H1 (cell line): Measurements from ENCODE around the gene SECTM1. TPM values are rescaled to one million over a fixed set of nuclear protein-coding genes. Genes with fewer than 3 reads are reported as not detected.

Source experiments
- CTCF ChIA-PET: fragments of 300-600 bp; sonication (Branson Sonifier 250); formaldehyde crosslinking; loops from one replicate; lab custom pipeline; 2021; ENCODE audit not compliant: partially characterized antibody; lab: Charles Lee
- POLR2A ChIA-PET: fragments of 300-600 bp; sonication (Branson Sonifier 250); formaldehyde crosslinking; loops from one replicate; lab custom pipeline; 2021; ENCODE audit warnings: inconsistent platforms; ENCODE audit not compliant: partially characterized antibody; lab: Charles Lee
- DNase-seq, 2 experiments: peaks; one replicate each; pipeline versions ENCODE4 v3.0.0 to v3.0.0-alpha.2; 2010 to 2022; ENCODE audit warnings: low spot score in 2 of 2, low read depth in 1 of 2, mixed read lengths in 1 of 2
- FAIRE-seq: peaks from 2 replicates; lab custom pipeline; 2011; peaks lifted over from hg19 to GRCh38; lab: Jason Lieb, UNC
- H2AFZ ChIP-seq: 2 replicates; pipeline ENCODE4 v1.8.1; 2012; ENCODE audit warnings: low read length, inconsistent platforms
- H2AK5ac ChIP-seq: 2 replicates; pipeline ENCODE4 v1.6.1; 2013; ENCODE audit warnings: low read depth, low read length
- H2BK120ac ChIP-seq: replicated peaks from 2 replicates; pipeline ENCODE3; 2013; ENCODE audit warnings: low read depth, low read length, inconsistent platforms
- H2BK12ac ChIP-seq: 2 replicates; pipeline ENCODE4 v1.6.1; 2013; ENCODE audit warnings: low read depth, low read length
- H2BK15ac ChIP-seq: 2 replicates; pipeline ENCODE4 v1.6.1; 2013; ENCODE audit warnings: low read length
- H2BK20ac ChIP-seq: 2 replicates; pipeline ENCODE4 v1.6.1; 2013; ENCODE audit warnings: low read length
- H2BK5ac ChIP-seq: 2 replicates; pipeline ENCODE4 v1.6.1; 2013; ENCODE audit warnings: low read depth, low read length
- H3K14ac ChIP-seq: 2 replicates; pipeline ENCODE4 v1.6.1; 2013; ENCODE audit warnings: inconsistent platforms; ENCODE audit not compliant: insufficient read length
- H3K18ac ChIP-seq: 2 replicates; pipeline ENCODE4 v1.6.1; 2013; ENCODE audit warnings: low read length; ENCODE audit errors: extremely low read depth
- H3K23ac ChIP-seq: 2 replicates; pipeline ENCODE4 v1.6.1; 2013; ENCODE audit warnings: inconsistent platforms; ENCODE audit not compliant: insufficient read length
- H3K23me2 ChIP-seq: 2 replicates; pipeline ENCODE4 v1.6.1; 2013; ENCODE audit warnings: low read depth, low read length
- H3K27ac ChIP-seq: 2 replicates; pipeline ENCODE4 v1.6.1; 2011; ENCODE audit warnings: low read depth, low read length, inconsistent platforms
- H3K27me3 ChIP-seq, 4 experiments: replicated peaks in 1 of 4; 1 replicate in 1 of 4; 2 replicates in 3 of 4; pipeline versions ENCODE4 v1.6.1 to v1.8.1; 2011 to 2013; ENCODE audit warnings: low read length in 3 of 4, mild to moderate bottlenecking in 3 of 4, inconsistent platforms in 2 of 4, mixed read lengths in 2 of 4, moderate library complexity in 1 of 4; ENCODE audit not compliant: control insufficient read depth in 3 of 4, insufficient read depth in 3 of 4; ENCODE audit errors: extremely low read depth in 1 of 4
- H3K36me3 ChIP-seq, 4 experiments: 2 replicates each; pipeline versions ENCODE4 v1.6.1 to v1.8.1; 2011 to 2013; ENCODE audit warnings: mild to moderate bottlenecking in 4 of 4, low read length in 3 of 4, moderate library complexity in 2 of 4, control low read depth in 1 of 4, inconsistent platforms in 1 of 4; ENCODE audit not compliant: insufficient read depth in 4 of 4, control insufficient read depth in 2 of 4
- H3K4ac ChIP-seq: replicated peaks from 2 replicates; pipeline ENCODE3; 2013; ENCODE audit warnings: low read length, low read depth, mixed read lengths, inconsistent platforms; ENCODE audit not compliant: insufficient read length
- H3K4me1 ChIP-seq, 4 experiments: replicated peaks in 1 of 4; 1 replicate in 1 of 4; 2 replicates in 3 of 4; pipeline versions ENCODE4 v1.6.1 to v1.8.1; 2011 to 2013; ENCODE audit warnings: low read length in 3 of 4, inconsistent platforms in 2 of 4, mixed read lengths in 1 of 4; ENCODE audit not compliant: insufficient read depth in 4 of 4, control insufficient read depth in 3 of 4
- H3K4me2 ChIP-seq, 2 experiments: 2 replicates each; pipeline versions ENCODE4 v1.6.1 to v1.8.1; 2011 to 2013; ENCODE audit warnings: low read depth in 2 of 2, low read length in 2 of 2, control low read depth in 1 of 2, inconsistent platforms in 1 of 2, mild to moderate bottlenecking in 1 of 2; ENCODE audit not compliant: insufficient read depth in 1 of 2
- H3K4me3 ChIP-seq, 4 experiments: fragments of 200-600, 300-600 bp in 1 of 4; sonication (generic), shearing (Covaris generic), sonication (Bioruptor Twin) in 1 of 4; 2 replicates each; pipeline versions ENCODE4 v1.5.1 to v1.8.1; 2011 to 2016; ENCODE audit warnings: low read length in 4 of 4, low read depth in 3 of 4, control low read depth in 2 of 4, inconsistent platforms in 2 of 4, mild to moderate bottlenecking in 2 of 4, mixed read lengths in 1 of 4, moderate library complexity in 1 of 4; ENCODE audit not compliant: insufficient read depth in 2 of 4; ENCODE audit errors: extremely low read depth in 1 of 4
- H3K56ac ChIP-seq: replicated peaks from 2 replicates; pipeline ENCODE3; 2013; ENCODE audit warnings: low read depth, mild to moderate bottlenecking, mixed read lengths, low read length, inconsistent platforms; ENCODE audit not compliant: insufficient read length
- H3K79me1 ChIP-seq: 2 replicates; pipeline ENCODE4 v1.6.1; 2013; ENCODE audit warnings: low read depth, low read length, control low read depth
- H3K79me2 ChIP-seq, 2 experiments: 2 replicates each; pipeline versions ENCODE4 v1.6.1 to v1.8.1; 2012 to 2013; ENCODE audit warnings: low read length in 2 of 2, mild to moderate bottlenecking in 2 of 2, inconsistent platforms in 1 of 2; ENCODE audit not compliant: insufficient read depth in 2 of 2, control insufficient read depth in 1 of 2
- H3K9ac ChIP-seq, 4 experiments: replicated peaks in 1 of 4; 1 replicate in 1 of 4; 2 replicates in 3 of 4; pipeline versions ENCODE4 v1.6.1 to v1.8.1; 2011 to 2013; ENCODE audit warnings: low read depth in 3 of 4, low read length in 3 of 4, control low read depth in 2 of 4, mild to moderate bottlenecking in 2 of 4, moderate library complexity in 2 of 4, inconsistent platforms in 1 of 4; ENCODE audit errors: extremely low read depth in 1 of 4
- H3K9me3 ChIP-seq, 2 experiments: 2 replicates each; pipeline versions ENCODE4 v1.6.1 to v1.8.1; 2012 to 2013; ENCODE audit warnings: mild to moderate bottlenecking in 2 of 2, moderate library complexity in 2 of 2, control low read depth in 1 of 2, inconsistent platforms in 1 of 2, low read depth in 1 of 2, low read length in 1 of 2, mixed read lengths in 1 of 2; ENCODE audit not compliant: insufficient read depth in 2 of 2
- H4K20me1 ChIP-seq, 2 experiments: replicated peaks in 1 of 2; 2 replicates each; pipeline versions ENCODE3 to v1.8.1; 2011 to 2013; ENCODE audit warnings: inconsistent platforms in 2 of 2, low read length in 2 of 2, mild to moderate bottlenecking in 1 of 2; ENCODE audit not compliant: insufficient read depth in 2 of 2, control insufficient read depth in 1 of 2
- H4K5ac ChIP-seq: 2 replicates; pipeline ENCODE4 v1.6.1; 2013; ENCODE audit warnings: low read length, low read depth, mixed read lengths, inconsistent platforms; ENCODE audit not compliant: insufficient read length
- H4K8ac ChIP-seq: 2 replicates; pipeline ENCODE4 v1.8.0; 2013; ENCODE audit warnings: mild to moderate bottlenecking, moderate library complexity, low read length, inconsistent platforms; ENCODE audit not compliant: insufficient read depth; ENCODE audit errors: extremely low read depth
- H4K91ac ChIP-seq: replicated peaks from 2 replicates; pipeline ENCODE3; 2013; ENCODE audit warnings: low read length, mixed read lengths, inconsistent platforms; ENCODE audit not compliant: insufficient read length
- EP300 ChIP-seq, 2 experiments: IDR thresholded peaks; 1 replicate in 1 of 2; 2 replicates in 1 of 2; pipeline ENCODE4 v1.6.1; 2011 to 2012; ENCODE audit warnings: low read depth in 2 of 2, low read length in 2 of 2, mild to moderate bottlenecking in 2 of 2, borderline replicate concordance in 1 of 2, inconsistent platforms in 1 of 2, moderate library complexity in 1 of 2
- POLR2AphosphoS5 ChIP-seq: IDR thresholded peaks from 2 replicates; pipeline ENCODE4 v1.6.1; 2011; ENCODE audit warnings: low read depth, low read length
- WGBS, 2 experiments: shearing (Covaris generic) in 1 of 2; methylation state at CpG; one replicate each; pipeline versions ENCODE4 v1.1.6 to v1.1.7; 2013 to 2015; ENCODE audit warnings: low lambda C conversion rate in 2 of 2, mixed read lengths in 2 of 2, inconsistent platforms in 1 of 2, low coverage in 1 of 2, missing lambda C conversion rate in 1 of 2; ENCODE audit not compliant: insufficient replicate concordance in 2 of 2, insufficient coverage in 1 of 2, insufficient read length in 1 of 2; ENCODE audit errors: extremely low coverage in 1 of 2, missing lambda C conversion rate in 1 of 2; 5-methylcytosine and 5-hydroxymethylcytosine counted together
- polyA plus RNA-seq, 7 experiments: library from polyadenylated mRNA; depleted of rRNA in 3 of 7; stranded (reverse) in 5 of 7; unstranded in 2 of 7; fragments of >200 nt in 5 of 7; fragments of 200-250 nt in 2 of 7; gene quantifications; 1 replicate in 5 of 7; 2 replicates in 1 of 7; 4 replicates in 1 of 7; pipeline versions ENCODE4 v1.2.1 to v1.2.3, GENCODE V29; 2011 to 2013; ENCODE audit warnings: missing spikeins in 2 of 7, mixed read lengths in 2 of 7
- total RNA-seq: library from RNA; stranded (reverse); fragmentation: NEBNext Ultra II Directional; extraction: Animal tissue kit (Norgen Biotek cat#: 25700); gene quantifications from 2 replicates; pipeline ENCODE4 v1.2.1, GENCODE V29; 2021

SECTM1 gene
- total and polyA plus RNA-seq, 2 of the 8 experiments (the other 6 are each of a cell fraction or from before 2014, with no cell fraction given), result 0.20 to 0.65 TPM

GRCh38 chr17:82271401-82271800, 62.2 kb downstream of the SECTM1 start:
- no peak overlapping the region for H2BK12ac ChIP-seq
- H3K4ac ChIP-seq, result no peak overlapping the region
- H4K5ac ChIP-seq, result no peak overlapping the region
- DNase-seq (no peak), FAIRE-seq (no peak)
- 0 out of 8 replicates have a peak overlapping the region, but pooled peaks of 1 of the 4 experiments have one; percentile 93 for H3K4me3 ChIP-seq
- H3K9ac ChIP-seq, result no peak overlapping the region
- peaks cover 41 to 47% of the 10 kb centered on the region in 2 experiments for H4K20me1 ChIP-seq
- H2AK5ac ChIP-seq, result no peak overlapping the region
- no peak overlapping the region for H3K18ac ChIP-seq
- H2AFZ ChIP-seq, result no peak overlapping the region
- H3K79me2 ChIP-seq, result peaks cover 52 to 62% of the 10 kb centered on the region in 2 experiments
- H3K23me2 ChIP-seq, result peaks cover 6% of the 10 kb centered on the region
- no peaks in the 10 kb centered on the region for H3K9me3 ChIP-seq
- no peak overlapping the region for H3K27ac ChIP-seq
- peaks cover 0 to 30% (median 7%) of the 10 kb centered on the region in 4 experiments; a peak in 6 of 7 replicates for H3K4me1 ChIP-seq
- H4K91ac ChIP-seq, result no peak overlapping the region
- no peak overlapping the region for H4K8ac ChIP-seq
- ChIA-PET POLR2A (interaction anchor here (0.6 to 6.4 kb wide), 6 partner anchors 12 to 1998 kb away, joined by 3 to 41 read pairs (median 4); no protein-coding TSS in a partner anchor), CTCF (interaction anchor here (1.1 to 1.2 kb wide), 2 partner anchors 15 to 153 kb away, joined by 3 read pairs; no protein-coding TSS in a partner anchor)
- no peak overlapping the region for H3K23ac ChIP-seq
- H2BK15ac ChIP-seq, result no peak overlapping the region
- H3K79me1 ChIP-seq, result peaks cover 26% of the 10 kb centered on the region
- no peak overlapping the region for H2BK5ac ChIP-seq
- no peak overlapping the region for H3K56ac ChIP-seq
- H3K4me2 ChIP-seq, result peak overlapping the region; percentile 15 to 71; a peak in 2 of 4 replicates
- H3K36me3 ChIP-seq, result peaks cover 3 to 24% (median 6%) of the 10 kb centered on the region in 4 experiments; a peak in 5 of 8 replicates
- 91% methylated on average over 6 of the region's 6 CpGs; no CpG with 5 or more reads in 1 of the 2 experiments for WGBS, 2 experiments
- H2BK120ac ChIP-seq, result no peak overlapping the region
- peaks cover 0 to 5% (median 5%) of the 10 kb centered on the region in 4 experiments; a peak in 3 of 7 replicates for H3K27me3 ChIP-seq
- H2BK20ac ChIP-seq, result no peak overlapping the region
- TF ChIP-seq EP300 (IDR thresholded peaks at IDR 0.05; ENCODE audit: borderline replicate concordance in 1 of 2, low read depth in 2 of 2, low read length in 2 of 2), result no peak
- 0 out of 2 replicates have a peak, but pooled peaks have one; percentile 10 for TF ChIP-seq POLR2AphosphoS5
- H3K14ac ChIP-seq, result no peak overlapping the region

Other genes with a start within 250 kb of the SECTM1 start
- gene FASN, start 235.5 kb downstream of the SECTM1 start, total RNA-seq, result 559 and 561 TPM in 2 replicates
- 143 and 206 TPM in 2 replicates for gene FASN, start 235.5 kb downstream of the SECTM1 start, polyA plus RNA-seq (2011; rRNA removed)
- 12.6 and 12.9 TPM in 2 replicates for gene CCDC57, start 120.9 kb downstream of the SECTM1 start, total RNA-seq
- 8.4 and 10.1 TPM in 2 replicates for gene CCDC57, start 120.9 kb downstream of the SECTM1 start, polyA plus RNA-seq (2011; rRNA removed)
- gene SLC16A3, start 104.7 kb downstream of the SECTM1 start, total RNA-seq, result 3.6 and 3.8 TPM in 2 replicates
- gene SLC16A3, start 104.7 kb downstream of the SECTM1 start, polyA plus RNA-seq (2011; rRNA removed), result 8.7 and 12.2 TPM in 2 replicates
- gene CSNK1D, start 60.1 kb downstream of the SECTM1 start, total RNA-seq, result 103 and 107 TPM in 2 replicates
- 73.5 and 114 TPM in 2 replicates for gene CSNK1D, start 60.1 kb downstream of the SECTM1 start, polyA plus RNA-seq (2011; rRNA removed)
- 0.86 and 1.3 TPM in 2 replicates for gene CD7, start 16.2 kb downstream of the SECTM1 start, total RNA-seq
- gene CD7, start 16.2 kb downstream of the SECTM1 start, polyA plus RNA-seq (2011; rRNA removed), result 0.83 and 1.8 TPM in 2 replicates
- gene TEX19, start 25.5 kb upstream of the SECTM1 start, total RNA-seq, result 0.38 and 0.54 TPM in 2 replicates
- gene TEX19, start 25.5 kb upstream of the SECTM1 start, polyA plus RNA-seq (2011; rRNA removed), result 0.46 and 0.80 TPM in 2 replicates
- 0.63 TPM in 1 of 2 replicates, not detected in the other for gene UTS2R, start 38.0 kb upstream of the SECTM1 start, total RNA-seq
- gene UTS2R, start 38.0 kb upstream of the SECTM1 start, polyA plus RNA-seq (2011; rRNA removed), result 0.27 and 0.49 TPM in 2 replicates
- 20.6 and 24.2 TPM in 2 replicates for gene HEXD, start 84.6 kb upstream of the SECTM1 start, total RNA-seq
- 21.8 and 33.7 TPM in 2 replicates for gene HEXD, start 84.6 kb upstream of the SECTM1 start, polyA plus RNA-seq (2011; rRNA removed)
- gene OGFOD3, start 84.8 kb upstream of the SECTM1 start, total RNA-seq, result 21.8 and 24.4 TPM in 2 replicates
- 21.1 and 27.9 TPM in 2 replicates for gene OGFOD3, start 84.8 kb upstream of the SECTM1 start, polyA plus RNA-seq (2011; rRNA removed)
- 66.7 and 74.6 TPM in 2 replicates for gene CYBC1, start 117.0 kb upstream of the SECTM1 start, total RNA-seq
- 81.4 and 116 TPM in 2 replicates for gene CYBC1, start 117.0 kb upstream of the SECTM1 start, polyA plus RNA-seq (2011; rRNA removed)
- gene NARF, start 125.0 kb upstream of the SECTM1 start, total RNA-seq, result 87.4 and 97.4 TPM in 2 replicates
- gene NARF, start 125.0 kb upstream of the SECTM1 start, polyA plus RNA-seq (2011; rRNA removed), result 131 and 161 TPM in 2 replicates
- 64.9 and 66.9 TPM in 2 replicates for gene FOXK2, start 186.0 kb upstream of the SECTM1 start, total RNA-seq
- 34.7 and 42.3 TPM in 2 replicates for gene FOXK2, start 186.0 kb upstream of the SECTM1 start, polyA plus RNA-seq (2011; rRNA removed)